NCI-H187 treated with DMSO at 0.1 percent for 48 hours (cell line): ENCODE measurements around the gene RAB6B.

Source experiments
- DNase-seq: peaks from one replicate; lab custom pipeline; 2025; lab: John Stamatoyannopoulos, UW

RAB6B gene

GRCh38 chr3:133881492-133881891, 14.2 kb downstream of the RAB6B start:
- DNase-seq: no peak

GRCh38 chr3:133880886-133881455, 14.7 kb downstream of the RAB6B start:
- DNase-seq: no peak

- DNase-seq: no peak
Observed at GRCh38 chr3:133880287-133880686, 15.4 kb downstream of the RAB6B start.

DNA sequence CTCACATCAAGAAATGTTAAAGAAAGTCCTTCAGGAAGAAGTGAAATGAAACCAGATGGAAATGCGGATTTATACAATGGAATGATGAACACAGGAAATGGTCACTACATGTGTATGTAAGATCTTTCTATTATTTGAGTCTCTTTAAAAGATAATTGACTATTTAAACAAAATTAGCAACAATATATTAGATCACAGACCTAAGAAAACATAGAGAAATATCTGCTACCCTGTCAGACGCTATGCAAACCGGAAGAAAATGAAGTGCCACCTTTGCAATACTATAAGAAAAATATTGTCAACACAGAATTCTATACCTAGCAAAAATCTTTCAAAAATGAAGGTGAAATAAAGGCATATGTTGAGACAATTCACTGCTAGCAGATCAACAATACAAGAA, 17.2 kb downstream of the RAB6B start:
- DNase-seq: no peak

DNA sequence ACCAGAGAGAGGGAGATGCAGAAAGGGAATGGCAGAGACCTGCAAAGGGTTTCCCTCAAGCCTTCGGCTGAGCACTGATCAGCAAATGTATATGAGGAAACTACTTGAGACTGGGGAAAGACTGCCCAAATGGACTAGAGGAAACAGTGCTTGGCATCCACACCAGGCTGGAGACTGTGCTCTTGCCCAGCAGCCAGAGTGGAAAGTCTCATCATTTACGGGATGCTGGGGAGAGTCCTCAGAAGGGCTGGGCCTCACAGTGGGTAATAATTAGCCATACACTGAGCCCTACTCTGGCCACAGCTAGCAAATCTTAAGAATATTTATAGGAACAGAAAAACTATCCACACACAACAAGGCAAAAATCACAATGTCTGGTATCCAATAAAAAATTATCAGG, 18.5 kb downstream of the RAB6B start:
- no peak for DNase-seq

DNA sequence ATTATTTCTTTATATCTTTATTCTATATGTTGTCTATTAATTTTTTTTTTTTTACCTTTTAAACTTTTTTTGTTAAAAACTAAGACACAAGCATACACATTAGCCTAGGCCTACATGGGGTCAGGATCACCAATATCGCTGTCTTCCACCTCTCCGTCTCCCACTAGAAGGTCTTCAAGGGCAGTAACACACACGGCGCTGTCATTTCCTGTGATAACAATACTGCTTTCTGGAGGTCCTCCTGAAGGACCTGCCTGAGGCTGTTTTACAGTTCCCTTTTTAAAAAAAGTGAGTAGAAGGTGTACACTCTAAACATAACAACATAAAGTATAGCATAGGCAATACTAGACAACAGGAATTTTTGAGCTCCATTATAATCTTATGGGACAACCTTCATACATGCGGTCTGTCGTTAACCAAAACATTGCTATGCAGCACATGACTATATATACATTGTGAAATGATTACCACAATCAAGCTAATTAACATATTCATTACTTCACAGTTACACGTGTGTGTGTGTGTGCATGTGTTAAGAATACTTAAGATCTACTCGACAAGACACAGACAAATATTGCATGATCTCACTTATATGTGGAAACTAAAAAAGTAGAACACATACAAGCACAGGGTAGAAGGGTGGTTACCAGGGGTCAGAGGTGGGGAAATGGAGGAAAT, 20.8 kb downstream of the RAB6B start:
- DNase-seq: no peak

- no peak for DNase-seq
Observed at GRCh38 chr3:133874344-133874743, 21.3 kb downstream of the RAB6B start.

DNA sequence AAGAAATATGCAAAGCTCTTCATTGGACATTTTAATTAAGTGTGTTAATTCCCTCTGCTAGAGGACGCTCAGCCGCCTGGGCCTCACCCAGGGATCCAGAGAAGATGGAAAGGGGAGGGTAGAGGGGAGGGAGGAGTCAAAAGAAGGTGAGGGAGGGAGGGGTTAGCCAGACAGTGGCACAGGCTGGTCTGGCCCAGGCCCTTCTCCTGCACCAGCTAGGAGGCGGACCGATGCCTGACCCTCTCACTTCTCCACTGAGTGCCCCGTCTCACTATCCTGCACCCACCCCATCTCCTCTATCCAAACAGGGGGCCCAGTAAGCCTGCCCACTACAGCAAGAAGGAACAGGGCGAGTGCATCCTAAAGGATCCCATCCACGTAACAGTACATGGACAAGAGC, 22.9 kb downstream of the RAB6B start:
- no peak for DNase-seq

- DNase-seq: no peak
Observed at GRCh38 chr3:133872161-133872560, 23.5 kb downstream of the RAB6B start.

GRCh38 chr3:133871368-133872090, 24.2 kb downstream of the RAB6B start:
- no peak for DNase-seq

DNA sequence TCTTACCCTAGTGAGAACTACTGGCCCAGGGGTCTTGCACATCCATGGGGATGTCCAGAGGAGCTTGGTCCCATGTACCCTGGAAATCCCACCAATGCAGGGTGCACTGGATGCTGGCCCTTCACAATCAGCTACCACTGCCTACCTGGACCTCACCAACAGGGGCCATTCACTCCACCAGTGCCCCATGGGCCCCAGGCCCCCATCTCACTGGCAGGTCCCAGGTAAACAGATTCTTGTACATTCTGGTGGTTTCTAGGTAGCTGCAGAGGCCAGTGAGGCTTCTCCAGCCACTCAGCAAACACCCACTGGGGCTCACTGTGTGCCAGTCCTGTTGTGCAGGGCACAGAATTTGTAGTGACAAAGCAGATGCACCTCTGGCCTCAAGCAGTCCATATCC, 24.9 kb downstream of the RAB6B start:
- DNase-seq: no peak

GRCh38 chr3:133869586-133869985, 26.1 kb downstream of the RAB6B start:
- DNase-seq: no peak

- DNase-seq: no peak
Observed at GRCh38 chr3:133868758-133869475, 26.8 kb downstream of the RAB6B start.

- no peak for DNase-seq
Observed at GRCh38 chr3:133868186-133868585, 27.5 kb downstream of the RAB6B start.

- DNase-seq: no peak
Observed at GRCh38 chr3:133866141-133866540, 29.5 kb downstream of the RAB6B start.

- DNase-seq: no peak
Observed at GRCh38 chr3:133865136-133865855, 30.4 kb downstream of the RAB6B start.

- DNase-seq: no peak
Observed at GRCh38 chr3:133864616-133865015, 31.1 kb downstream of the RAB6B start.

DNA sequence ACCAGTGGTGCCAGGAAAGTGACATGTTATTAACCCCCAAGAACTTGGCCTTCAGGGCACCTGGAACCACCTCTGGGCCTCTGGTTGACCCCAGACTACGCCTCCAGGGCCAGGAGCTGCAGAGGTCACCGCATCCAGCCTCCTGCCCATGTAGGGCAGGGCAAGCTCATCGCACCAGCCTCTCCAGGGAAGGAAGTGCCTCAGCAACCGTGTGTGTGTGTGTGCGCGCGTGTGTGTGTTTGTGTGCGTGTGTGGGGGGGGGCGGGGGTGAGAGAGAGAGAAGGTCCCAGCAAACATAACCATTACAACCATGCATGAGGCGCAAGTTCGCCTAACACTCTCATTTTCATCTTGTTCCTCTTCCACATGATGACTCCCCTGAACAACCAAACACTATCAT, 31.8 kb downstream of the RAB6B start:
- DNase-seq: no peak

GRCh38 chr3:133862161-133862560, 33.5 kb downstream of the RAB6B start:
- DNase-seq: peak; percentile 54

- DNase-seq: no peak
Observed at GRCh38 chr3:133860519-133860918, 35.2 kb downstream of the RAB6B start.

DNA sequence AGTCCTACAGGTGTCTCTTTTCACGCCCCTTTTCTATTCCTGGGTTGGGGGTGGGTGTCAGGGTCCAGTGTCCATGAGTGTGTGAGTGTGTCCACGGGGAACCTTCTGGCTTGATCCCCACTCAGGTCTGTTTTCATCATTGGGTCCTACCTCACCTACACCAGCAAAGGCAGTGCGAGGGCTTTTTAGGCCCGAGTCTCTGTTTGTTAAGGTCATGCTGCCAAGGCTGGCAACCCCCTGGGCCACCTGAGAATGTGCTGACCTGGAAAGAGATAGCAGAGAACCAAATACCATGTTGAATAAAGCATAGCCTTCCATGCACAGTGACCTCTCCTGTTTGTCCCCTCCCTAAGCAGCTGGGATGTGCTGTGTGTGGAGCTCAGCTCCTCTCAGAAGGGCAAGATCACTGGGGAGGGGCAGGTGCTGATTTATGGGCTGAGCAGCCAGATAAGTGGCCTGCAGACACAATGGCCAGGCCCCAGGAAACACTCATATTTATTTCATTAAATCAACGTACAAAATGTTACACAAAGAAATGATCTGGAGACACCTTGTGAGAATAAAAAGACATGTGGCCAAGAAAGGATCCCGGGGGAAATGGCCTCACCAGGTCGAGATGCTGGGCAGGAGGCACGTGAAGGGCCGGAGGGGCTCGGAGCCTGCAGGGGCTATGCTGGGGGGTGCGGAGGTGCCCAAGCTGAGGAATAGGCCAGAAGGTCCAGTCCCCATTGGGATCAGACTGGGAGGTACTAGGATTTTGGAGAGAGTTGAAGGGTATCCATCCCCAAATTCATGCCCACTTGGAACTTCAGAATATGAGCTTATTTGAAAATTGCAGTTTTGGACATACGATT, 36.1 kb downstream of the RAB6B start:
- peak; percentile 18 for DNase-seq
